Measurements from ENCODE around the gene ANKRD63.

- TF ChIP-seq GATA2 (CRISPR knock-in tag; IDR thresholded peaks at IDR 0.05) (no peak), CTCF (IDR thresholded peaks at IDR 0.05) (no peak), MXI1 (IDR thresholded peaks at IDR 0.05; ENCODE audit: low read depth, low read length) (no peak), USF1 (IDR thresholded peaks at IDR 0.05; ENCODE audit: borderline replicate concordance, low read depth) (no peak), EP300 (IDR thresholded peaks at IDR 0.05; ENCODE audit: borderline replicate concordance in 1 of 2, low read depth in 1 of 2, low read length in 1 of 2) (no peak), PBX3 (IDR thresholded peaks at IDR 0.05) (no peak), JUND (IDR thresholded peaks at IDR 0.05) (no peak), NFIC (IDR thresholded peaks at IDR 0.05; ENCODE audit: borderline replicate concordance) (no peak), YY1 (IDR thresholded peaks at IDR 0.05; ENCODE audit: low read depth) (no peak), RFX5 (IDR thresholded peaks at IDR 0.05; ENCODE audit: low read length) (no peak)
- TF ChIP-seq, protein P1, sequence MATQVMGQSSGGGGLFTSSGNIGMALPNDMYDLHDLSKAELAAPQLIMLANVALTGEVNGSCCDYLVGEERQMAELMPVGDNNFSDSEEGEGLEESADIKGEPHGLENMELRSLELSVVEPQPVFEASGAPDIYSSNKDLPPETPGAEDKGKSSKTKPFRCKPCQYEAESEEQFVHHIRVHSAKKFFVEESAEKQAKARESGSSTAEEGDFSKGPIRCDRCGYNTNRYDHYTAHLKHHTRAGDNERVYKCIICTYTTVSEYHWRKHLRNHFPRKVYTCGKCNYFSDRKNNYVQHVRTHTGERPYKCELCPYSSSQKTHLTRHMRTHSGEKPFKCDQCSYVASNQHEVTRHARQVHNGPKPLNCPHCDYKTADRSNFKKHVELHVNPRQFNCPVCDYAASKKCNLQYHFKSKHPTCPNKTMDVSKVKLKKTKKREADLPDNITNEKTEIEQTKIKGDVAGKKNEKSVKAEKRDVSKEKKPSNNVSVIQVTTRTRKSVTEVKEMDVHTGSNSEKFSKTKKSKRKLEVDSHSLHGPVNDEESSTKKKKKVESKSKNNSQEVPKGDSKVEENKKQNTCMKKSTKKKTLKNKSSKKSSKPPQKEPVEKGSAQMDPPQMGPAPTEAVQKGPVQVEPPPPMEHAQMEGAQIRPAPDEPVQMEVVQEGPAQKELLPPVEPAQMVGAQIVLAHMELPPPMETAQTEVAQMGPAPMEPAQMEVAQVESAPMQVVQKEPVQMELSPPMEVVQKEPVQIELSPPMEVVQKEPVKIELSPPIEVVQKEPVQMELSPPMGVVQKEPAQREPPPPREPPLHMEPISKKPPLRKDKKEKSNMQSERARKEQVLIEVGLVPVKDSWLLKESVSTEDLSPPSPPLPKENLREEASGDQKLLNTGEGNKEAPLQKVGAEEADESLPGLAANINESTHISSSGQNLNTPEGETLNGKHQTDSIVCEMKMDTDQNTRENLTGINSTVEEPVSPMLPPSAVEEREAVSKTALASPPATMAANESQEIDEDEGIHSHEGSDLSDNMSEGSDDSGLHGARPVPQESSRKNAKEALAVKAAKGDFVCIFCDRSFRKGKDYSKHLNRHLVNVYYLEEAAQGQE (IDR thresholded peaks at IDR 0.05; ENCODE audit: low read depth, low read length) = no peak
- TF ChIP-seq, protein P2, sequence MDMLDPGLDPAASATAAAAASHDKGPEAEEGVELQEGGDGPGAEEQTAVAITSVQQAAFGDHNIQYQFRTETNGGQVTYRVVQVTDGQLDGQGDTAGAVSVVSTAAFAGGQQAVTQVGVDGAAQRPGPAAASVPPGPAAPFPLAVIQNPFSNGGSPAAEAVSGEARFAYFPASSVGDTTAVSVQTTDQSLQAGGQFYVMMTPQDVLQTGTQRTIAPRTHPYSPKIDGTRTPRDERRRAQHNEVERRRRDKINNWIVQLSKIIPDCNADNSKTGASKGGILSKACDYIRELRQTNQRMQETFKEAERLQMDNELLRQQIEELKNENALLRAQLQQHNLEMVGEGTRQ (IDR thresholded peaks at IDR 0.05; ENCODE audit: borderline replicate concordance, low read depth, low read length) = no peak
Measured at GRCh38 chr15:40265875-40266274, 17.0 kb downstream of the ANKRD63 start.

All from SK-N-SH (cell line).